Measurements from ENCODE around the gene RPTOR. TPM values are rescaled to one million over a fixed set of nuclear protein-coding genes. Genes with fewer than 3 reads are reported as not detected.

Gene RPTOR
- total RNA-seq, 2 experiments from 2014 or later, result 48.1 to 87.8 TPM

DNA sequence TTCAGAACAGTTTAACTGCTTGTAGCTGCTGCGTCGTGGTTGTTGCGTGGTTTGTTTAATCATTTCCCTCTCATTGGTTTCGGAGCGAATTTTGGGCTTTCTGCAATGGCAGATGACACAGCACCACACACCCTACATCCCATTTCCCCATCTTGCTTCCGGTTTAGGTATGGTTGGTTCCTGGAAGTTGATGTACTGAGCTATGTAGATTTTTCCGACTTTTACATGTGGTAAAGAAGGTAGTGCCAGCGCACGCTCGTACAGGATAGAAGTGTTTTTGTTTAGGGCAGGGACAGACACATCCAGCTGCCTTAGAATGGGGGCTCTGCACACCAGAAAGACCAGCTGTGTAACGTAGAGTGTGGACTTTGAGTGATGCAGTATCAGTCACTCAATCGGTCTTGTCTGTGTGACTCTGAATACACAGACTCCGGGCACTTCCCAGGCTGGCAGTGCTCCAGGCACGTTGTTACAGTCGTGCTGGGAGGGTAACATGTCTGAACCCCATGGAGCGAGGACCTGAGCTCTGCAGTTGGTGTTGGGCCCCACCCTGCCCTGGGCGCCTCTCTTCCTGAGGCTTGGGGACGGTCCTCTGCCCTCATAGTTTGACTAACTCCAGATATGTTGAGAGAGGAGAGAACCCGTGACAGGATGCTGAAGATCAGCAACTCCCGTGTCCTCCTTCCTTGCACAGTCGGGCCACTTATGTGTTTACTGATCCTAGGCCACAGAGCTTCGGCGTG, 275.0 kb downstream of the RPTOR start:
- Histone ChIP-seq H3K4me1 (ENCODE audit: insufficient read depth, low read length, poor library complexity, severe bottlenecking) (no peaks in the 10 kb centered on the region), H3K79me2 (ENCODE audit: insufficient read depth, low read depth, low read length) (no peaks in the 10 kb centered on the region), H3K4me3 (ENCODE audit: low read depth, low read length, poor library complexity, severe bottlenecking) (no peak overlapping the region), H3K9me2 (ENCODE audit: insufficient read depth, low read length) (no peaks in the 10 kb centered on the region), H3K27ac (ENCODE audit: low read depth, low read length, poor library complexity, severe bottlenecking) (no peak overlapping the region), H3K4me2 (ENCODE audit: low read length) (no peak overlapping the region), H4K20me1 (ENCODE audit: insufficient read depth, low read length) (no peaks in the 10 kb centered on the region), H3K36me3 (ENCODE audit: insufficient read depth, low read length) (peaks cover 16% of the 10 kb centered on the region), H3K9me3 (ENCODE audit: low read length) (no peaks in the 10 kb centered on the region), H2AFZ (ENCODE audit: low read length) (no peak overlapping the region)
- ChIA-PET POLR2A (interaction anchor here (1.0 kb wide), 1 partner anchor 13 kb away, joined by 3 read pairs; no protein-coding TSS in a partner anchor), CTCF (ENCODE audit: unreplicated experiment) (no interaction called here)
- no peak for DNase-seq (ENCODE audit: low spot score)
- intact Hi-C loops (cut with micrococcal nuclease; ENCODE audit: unreplicated experiment), result no loop called here
- TF ChIP-seq, protein P1, sequence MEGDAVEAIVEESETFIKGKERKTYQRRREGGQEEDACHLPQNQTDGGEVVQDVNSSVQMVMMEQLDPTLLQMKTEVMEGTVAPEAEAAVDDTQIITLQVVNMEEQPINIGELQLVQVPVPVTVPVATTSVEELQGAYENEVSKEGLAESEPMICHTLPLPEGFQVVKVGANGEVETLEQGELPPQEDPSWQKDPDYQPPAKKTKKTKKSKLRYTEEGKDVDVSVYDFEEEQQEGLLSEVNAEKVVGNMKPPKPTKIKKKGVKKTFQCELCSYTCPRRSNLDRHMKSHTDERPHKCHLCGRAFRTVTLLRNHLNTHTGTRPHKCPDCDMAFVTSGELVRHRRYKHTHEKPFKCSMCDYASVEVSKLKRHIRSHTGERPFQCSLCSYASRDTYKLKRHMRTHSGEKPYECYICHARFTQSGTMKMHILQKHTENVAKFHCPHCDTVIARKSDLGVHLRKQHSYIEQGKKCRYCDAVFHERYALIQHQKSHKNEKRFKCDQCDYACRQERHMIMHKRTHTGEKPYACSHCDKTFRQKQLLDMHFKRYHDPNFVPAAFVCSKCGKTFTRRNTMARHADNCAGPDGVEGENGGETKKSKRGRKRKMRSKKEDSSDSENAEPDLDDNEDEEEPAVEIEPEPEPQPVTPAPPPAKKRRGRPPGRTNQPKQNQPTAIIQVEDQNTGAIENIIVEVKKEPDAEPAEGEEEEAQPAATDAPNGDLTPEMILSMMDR (conservative IDR thresholded peaks at IDR 0.05; ENCODE audit: low read length), result no peak
- TF ChIP-seq EZH2phosphoT487 (IDR thresholded peaks at IDR 0.05; ENCODE audit: borderline replicate concordance, low read depth, low read length), result no peak
- BruUV-seq (replicated peaks), result no TSS peak

DNA sequence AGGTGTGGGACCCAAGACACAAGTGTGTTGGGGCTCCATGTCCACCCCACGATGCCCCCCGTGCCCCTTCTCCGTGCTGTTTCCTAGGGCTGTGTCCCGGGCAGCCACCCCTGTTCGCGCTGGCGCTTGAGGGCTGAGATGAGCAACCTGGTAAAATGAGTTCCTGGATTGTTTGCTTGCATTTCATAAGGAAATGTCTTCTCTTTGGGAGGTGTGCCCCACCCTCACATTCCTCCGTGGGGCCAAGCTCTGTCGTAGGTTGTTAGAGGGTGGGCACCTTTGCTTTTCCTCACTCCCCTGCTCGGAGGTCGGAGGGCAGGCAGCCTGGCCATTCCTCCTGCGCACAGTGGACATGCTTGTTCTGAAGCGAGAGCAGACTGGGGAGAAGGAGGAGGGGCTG, 275.7 kb downstream of the RPTOR start:
- POLR2A ChIA-PET, result no interaction called here
- TF ChIP-seq, protein P1 (conservative IDR thresholded peaks at IDR 0.05; ENCODE audit: low read length), result no peak
- TF ChIP-seq EZH2phosphoT487 (IDR thresholded peaks at IDR 0.05; ENCODE audit: borderline replicate concordance, low read depth, low read length), result no peak
- Histone ChIP-seq H3K9me2 (ENCODE audit: insufficient read depth, low read length) (no peaks in the 10 kb centered on the region), H3K36me3 (ENCODE audit: insufficient read depth, low read length) (peaks cover 20% of the 10 kb centered on the region), H2AFZ (ENCODE audit: low read length) (no peak overlapping the region), H4K20me1 (ENCODE audit: insufficient read depth, low read length) (no peaks in the 10 kb centered on the region), H3K4me3 (ENCODE audit: low read depth, low read length, poor library complexity, severe bottlenecking) (no peak overlapping the region), H3K4me2 (ENCODE audit: low read length) (no peak overlapping the region), H3K9me3 (ENCODE audit: low read length) (no peaks in the 10 kb centered on the region), H3K79me2 (ENCODE audit: insufficient read depth, low read depth, low read length) (no peaks in the 10 kb centered on the region), H3K4me1 (ENCODE audit: insufficient read depth, low read length, poor library complexity, severe bottlenecking) (no peaks in the 10 kb centered on the region), H3K27ac (ENCODE audit: low read depth, low read length, poor library complexity, severe bottlenecking) (no peak overlapping the region)
- CTCF ChIA-PET (ENCODE audit: unreplicated experiment), result no interaction called here
- no TSS peak for BruUV-seq (replicated peaks)
- no peak for DNase-seq (ENCODE audit: low spot score)
- intact Hi-C loops (cut with micrococcal nuclease; ENCODE audit: unreplicated experiment), result no loop called here

DNA sequence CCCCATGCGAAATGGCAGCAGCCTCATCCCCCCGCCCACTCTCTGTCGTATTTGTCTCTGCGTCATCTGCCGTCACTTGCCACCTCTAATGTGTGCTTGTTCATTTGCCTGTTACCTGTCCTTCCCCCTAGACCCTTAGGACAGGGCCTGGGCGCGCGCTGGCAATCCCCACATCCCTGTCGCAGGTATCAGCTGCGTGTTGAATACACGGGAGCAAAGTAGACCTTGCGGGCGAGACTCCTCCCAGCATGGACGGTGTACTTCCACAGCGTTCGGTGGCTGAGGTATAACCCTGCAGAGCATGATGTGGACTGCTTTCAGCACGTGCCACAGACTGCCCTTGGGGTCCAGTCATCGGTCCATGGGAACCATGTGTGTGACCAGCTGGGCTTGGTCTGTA, 276.9 kb downstream of the RPTOR start:
- no peak for TF ChIP-seq EZH2phosphoT487 (IDR thresholded peaks at IDR 0.05; ENCODE audit: borderline replicate concordance, low read depth, low read length)
- TF ChIP-seq, protein P1 (conservative IDR thresholded peaks at IDR 0.05; ENCODE audit: low read length), result no peak
- H3K9me2 ChIP-seq (ENCODE audit: insufficient read depth, low read length), result no peaks in the 10 kb centered on the region
- H3K4me2 ChIP-seq (ENCODE audit: low read length), result no peak overlapping the region
- peaks cover 22% of the 10 kb centered on the region for H3K36me3 ChIP-seq (ENCODE audit: insufficient read depth, low read length)
- H4K20me1 ChIP-seq (ENCODE audit: insufficient read depth, low read length), result no peaks in the 10 kb centered on the region
- no peak overlapping the region for H3K27ac ChIP-seq (ENCODE audit: low read depth, low read length, poor library complexity, severe bottlenecking)
- ChIA-PET CTCF (ENCODE audit: unreplicated experiment) (no interaction called here), POLR2A (no interaction called here)
- BruUV-seq (replicated peaks), result no TSS peak
- no peaks in the 10 kb centered on the region for H3K79me2 ChIP-seq (ENCODE audit: insufficient read depth, low read depth, low read length)
- no peak overlapping the region for H2AFZ ChIP-seq (ENCODE audit: low read length)
- no peaks in the 10 kb centered on the region for H3K4me1 ChIP-seq (ENCODE audit: insufficient read depth, low read length, poor library complexity, severe bottlenecking)
- H3K9me3 ChIP-seq (ENCODE audit: low read length), result no peaks in the 10 kb centered on the region
- intact Hi-C loops (cut with micrococcal nuclease; ENCODE audit: unreplicated experiment), result no loop called here
- no peak for DNase-seq (ENCODE audit: low spot score)
- no peak overlapping the region for H3K4me3 ChIP-seq (ENCODE audit: low read depth, low read length, poor library complexity, severe bottlenecking)

All from OCI-LY7 (cell line).